GM12878 (cell line): Measurements from ENCODE around the gene POC1B. TPM values are rescaled to one million over a fixed set of nuclear protein-coding genes. Genes with fewer than 3 reads are reported as not detected.

Experiments
- ATAC-seq: fragments of 200-7000 bp; cut with Tn5 transposase; 3 replicates; pipeline ENCODE4 v1.9.1; 2020; ENCODE audit warnings: mild to moderate bottlenecking, moderate library complexity
- BruUV-seq: library from RNA; stranded (reverse); fragments of 400-500 nt; replicated peaks from 2 replicates; lab custom pipeline; 2021; lab: Mats Ljungman, UMichigan
- CTCF ChIA-PET: fragments of 300-600 bp; sonication (Branson Sonifier 250); formaldehyde crosslinking; extraction: SDS; loops from one replicate; lab custom pipeline; 2021; ENCODE audit warnings: inconsistent platforms; lab: Yijun Ruan, JAX
- POLR2A ChIA-PET: fragments of 350-600 bp; formaldehyde crosslinking; extraction: SDS; loops from one replicate; lab custom pipeline; 2021; ENCODE audit warnings: inconsistent platforms; lab: Charles Lee
- RAD21 ChIA-PET: fragments of 300-600 bp; sonication (Branson Sonifier 250); formaldehyde crosslinking; loops from one replicate; lab custom pipeline; 2023; ENCODE audit warnings: antibody characterized with exemption; ENCODE audit not compliant: unreplicated experiment; lab: Charles Lee
- SMC1A ChIA-PET: fragments of 300-600 bp; sonication (Branson Sonifier 250); formaldehyde crosslinking; loops from one replicate; lab custom pipeline; 2023; ENCODE audit not compliant: unreplicated experiment, uncharacterized antibody; lab: Charles Lee
- DNase-seq: peaks from one replicate; pipeline ENCODE4 v3.0.0-alpha.2; 2011; ENCODE audit warnings: low read depth, low spot score
- FAIRE-seq: peaks from 3 replicates; lab custom pipeline; 2011; peaks lifted over from hg19 to GRCh38; lab: Jason Lieb, UNC
- H2AFZ ChIP-seq: 2 replicates; pipeline ENCODE4 v1.6.0; 2011; ENCODE audit warnings: low read depth, low read length, control low read depth; ENCODE audit not compliant: control insufficient read depth
- H3K27ac ChIP-seq: 2 replicates; pipeline ENCODE4 v1.5.1; 2011; ENCODE audit warnings: control low read depth; ENCODE audit not compliant: control insufficient read depth, insufficient read depth
- H3K27me3 ChIP-seq, 2 experiments: replicated peaks in 1 of 2; 2 replicates each; pipeline versions ENCODE4 v1.6.0 to v1.6.1; 2011; ENCODE audit warnings: low read length in 1 of 2; ENCODE audit not compliant: control insufficient read depth in 2 of 2, insufficient read depth in 2 of 2
- H3K36me3 ChIP-seq, 2 experiments: 2 replicates each; pipeline ENCODE4 v1.5.1; 2011; ENCODE audit warnings: low read length in 1 of 2; ENCODE audit not compliant: control insufficient read depth in 2 of 2, insufficient read depth in 2 of 2
- H3K4me1 ChIP-seq: 2 replicates; pipeline ENCODE4 v1.6.1; 2011; ENCODE audit warnings: mild to moderate bottlenecking, low read length, moderate library complexity, mixed read lengths; ENCODE audit not compliant: control insufficient read depth, insufficient read depth
- H3K4me2 ChIP-seq: 2 replicates; pipeline ENCODE4 v1.6.0; 2011; ENCODE audit warnings: control low read depth; ENCODE audit not compliant: control insufficient read depth, insufficient read depth
- H3K4me3 ChIP-seq: fragments of 200-600 bp; sonication (generic); 2 replicates; pipeline ENCODE4 v1.5.1; 2016
- H3K79me2 ChIP-seq: 2 replicates; pipeline ENCODE4 v1.6.0; 2011; ENCODE audit warnings: low read length; ENCODE audit not compliant: control insufficient read depth, insufficient read depth
- H3K9ac ChIP-seq: 2 replicates; pipeline ENCODE4 v1.8.0; 2011; ENCODE audit warnings: low read length, control low read depth, mixed read lengths; ENCODE audit not compliant: control insufficient read depth, insufficient read depth
- H3K9me3 ChIP-seq: replicated peaks from 3 replicates; pipeline ENCODE4 v1.5.1; 2011; ENCODE audit warnings: mild to moderate bottlenecking, low read length; ENCODE audit not compliant: control insufficient read depth, insufficient read depth
- H4K20me1 ChIP-seq: 2 replicates; pipeline ENCODE4 v1.6.0; 2011; ENCODE audit not compliant: control insufficient read depth, insufficient read depth
- BCL3 ChIP-seq: IDR thresholded peaks from 2 replicates; pipeline ENCODE4 v1.6.1; 2011; ENCODE audit warnings: borderline replicate concordance, low read depth, mild to moderate bottlenecking, moderate library complexity, low read length; ENCODE audit not compliant: insufficient read depth, poor library complexity, severe bottlenecking
- BRCA1 ChIP-seq: IDR thresholded peaks from 2 replicates; pipeline ENCODE4 v1.6.1; 2011; ENCODE audit warnings: low read depth, low read length, improper control_type of control experiment
- CHD1 ChIP-seq: IDR thresholded peaks from 2 replicates; pipeline ENCODE4 v1.6.1; 2012; ENCODE audit warnings: low read depth, low read length, improper control_type of control experiment
- DPF2 ChIP-seq: fragments of 450-650 bp; IDR thresholded peaks from 2 replicates; pipeline ENCODE4 v1.6.1; 2017; ENCODE audit warnings: mild to moderate bottlenecking
- GATAD2B ChIP-seq: fragments of 450-650 bp; conservative IDR thresholded peaks from 2 replicates; pipeline ENCODE4 v1.6.1; 2017; ENCODE audit warnings: low read depth, mild to moderate bottlenecking, moderate library complexity
- HCFC1 ChIP-seq: fragments of 150-350 bp; IDR thresholded peaks from 2 replicates; pipeline ENCODE4 v1.6.1; 2014; ENCODE audit warnings: low read length
- MTA2 ChIP-seq: fragments of 450-650 bp; IDR thresholded peaks from 2 replicates; pipeline ENCODE4 v1.6.1; 2016; ENCODE audit warnings: low read depth, mild to moderate bottlenecking, moderate library complexity
- NRF1 ChIP-seq: conservative IDR thresholded peaks from 2 replicates; pipeline ENCODE4 v1.6.1; 2011; ENCODE audit warnings: mild to moderate bottlenecking, low read depth, low read length, improper control_type of control experiment
- RB1 ChIP-seq: fragments of 450-650 bp; formaldehyde crosslinking; IDR thresholded peaks from 2 replicates; pipeline ENCODE4 v1.6.1; 2017; ENCODE audit warnings: mild to moderate bottlenecking, borderline replicate concordance
- SIX5 ChIP-seq: IDR thresholded peaks from 2 replicates; pipeline ENCODE4 v1.6.1; 2011; ENCODE audit warnings: mild to moderate bottlenecking, low read depth, low read length, moderate library complexity; ENCODE audit not compliant: severe bottlenecking
- SMAD1 ChIP-seq: fragments of 450-650 bp; IDR thresholded peaks from 2 replicates; pipeline ENCODE4 v1.6.1; 2018; ENCODE audit warnings: mild to moderate bottlenecking, low read depth; ENCODE audit not compliant: partially characterized antibody
- SPI1 ChIP-seq: IDR thresholded peaks from 2 replicates; pipeline ENCODE4 v1.6.1; 2011; ENCODE audit warnings: low read depth, mild to moderate bottlenecking, low read length, moderate library complexity, borderline replicate concordance; ENCODE audit not compliant: insufficient read depth
- STAT3 ChIP-seq: IDR thresholded peaks from 2 replicates; pipeline ENCODE4 v1.6.1; 2011; ENCODE audit warnings: low read depth, low read length, improper control_type of control experiment
- SUPT20H ChIP-seq: IDR thresholded peaks from 2 replicates; pipeline ENCODE4 v1.6.1; 2011; ENCODE audit warnings: low read depth, mild to moderate bottlenecking, low read length, moderate library complexity, borderline replicate concordance; ENCODE audit not compliant: control insufficient read depth
- ZSCAN29 ChIP-seq: fragments of 450-650 bp; IDR thresholded peaks from 2 replicates; pipeline ENCODE4 v1.6.1; 2017; ENCODE audit warnings: mild to moderate bottlenecking, moderate library complexity
- WGBS: methylation state at CpG from one replicate; pipeline ENCODE4 v1.1.6; 2016; ENCODE audit warnings: low lambda C conversion rate; ENCODE audit not compliant: insufficient replicate concordance, insufficient coverage; ENCODE audit errors: missing lambda C conversion rate; 5-methylcytosine and 5-hydroxymethylcytosine counted together
- in situ Hi-C: fragments of 300-500 bp; cut with MboI; formaldehyde crosslinking; loops from 9 replicates; pipeline ENCODE4 v1.14.3; 2018; ENCODE audit warnings: mixed read lengths
- intact Hi-C: fragments of 100-400 bp; cut with micrococcal nuclease; formaldehyde crosslinking; loops from one replicate; pipeline ENCODE4 v1.14.2; 2022; ENCODE audit not compliant: unreplicated experiment
- polyA plus RNA-seq, 11 experiments: library from polyadenylated mRNA; depleted of rRNA in 4 of 11; unstranded in 6 of 11; stranded (reverse) in 5 of 11; fragments of >200 nt; fragmentation: Nextera tagmentation in 4 of 11; fragmentation: Illumina TruSeq in 1 of 11; extraction: Ambion mirVana in 4 of 11; extraction: Trizol in 1 of 11; gene quantifications; 1 replicate in 1 of 11; 2 replicates in 10 of 11; pipeline versions ENCODE4 v1.2.1 to v1.2.3, GENCODE V29; 2011 to 2016; ENCODE audit warnings: inconsistent platforms in 2 of 11, missing spikeins in 2 of 11, low read depth in 1 of 11
- total RNA-seq, 4 experiments: library from RNA; depleted of rRNA in 3 of 4; stranded (reverse); fragments of >200 nt in 3 of 4; fragmentation: Illumina TruSeq in 1 of 4; extraction: Trizol in 1 of 4; gene quantifications; 2 replicates each; pipeline versions ENCODE4 v1.2.1 to v1.2.3, GENCODE V29; 2013 to 2021
- TF ChIP-seq, protein P1 (sequence below): fragments of 450-650 bp; IDR thresholded peaks from 2 replicates; pipeline ENCODE4 v1.6.1; 2017; ENCODE audit warnings: mild to moderate bottlenecking
- TF ChIP-seq, protein P2 (sequence below): fragments of 450-650 bp; IDR thresholded peaks from 2 replicates; pipeline ENCODE4 v1.6.1; 2016; ENCODE audit warnings: mild to moderate bottlenecking

The POC1B gene
- total and polyA plus RNA-seq, 10 of the 15 experiments (the other 5 are each of a cell fraction or from before 2014, with no cell fraction given): 4.4 to 17.8 (median 11.3) TPM

GRCh38 chr12:89475203-89475990, 50.5 kb downstream of the POC1B start (continued):
- no peak for TF ChIP-seq SIX5
- TF ChIP-seq NRF1: no peak
- no peak for TF ChIP-seq SMAD1
- TF ChIP-seq SUPT20H: no peak
- TF ChIP-seq, protein P1, sequence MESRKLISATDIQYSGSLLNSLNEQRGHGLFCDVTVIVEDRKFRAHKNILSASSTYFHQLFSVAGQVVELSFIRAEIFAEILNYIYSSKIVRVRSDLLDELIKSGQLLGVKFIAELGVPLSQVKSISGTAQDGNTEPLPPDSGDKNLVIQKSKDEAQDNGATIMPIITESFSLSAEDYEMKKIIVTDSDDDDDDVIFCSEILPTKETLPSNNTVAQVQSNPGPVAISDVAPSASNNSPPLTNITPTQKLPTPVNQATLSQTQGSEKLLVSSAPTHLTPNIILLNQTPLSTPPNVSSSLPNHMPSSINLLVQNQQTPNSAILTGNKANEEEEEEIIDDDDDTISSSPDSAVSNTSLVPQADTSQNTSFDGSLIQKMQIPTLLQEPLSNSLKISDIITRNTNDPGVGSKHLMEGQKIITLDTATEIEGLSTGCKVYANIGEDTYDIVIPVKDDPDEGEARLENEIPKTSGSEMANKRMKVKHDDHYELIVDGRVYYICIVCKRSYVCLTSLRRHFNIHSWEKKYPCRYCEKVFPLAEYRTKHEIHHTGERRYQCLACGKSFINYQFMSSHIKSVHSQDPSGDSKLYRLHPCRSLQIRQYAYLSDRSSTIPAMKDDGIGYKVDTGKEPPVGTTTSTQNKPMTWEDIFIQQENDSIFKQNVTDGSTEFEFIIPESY: no peak
- no peak for TF ChIP-seq CHD1
- TF ChIP-seq STAT3: no peak

GRCh38 chr12:89474615-89475014, 51.2 kb downstream of the POC1B start:
- intact Hi-C loops: loop anchor here (10.0 kb wide), 1 partner anchor 1380 kb away; no protein-coding TSS in a partner anchor
- Histone ChIP-seq H2AFZ (no peak overlapping the region), H3K9ac (no peak overlapping the region), H3K4me3 (no peak overlapping the region), H3K4me2 (no peak overlapping the region), H3K4me1 (peaks cover 15% of the 10 kb centered on the region), H3K27ac (no peak overlapping the region), H3K27me3 (no peaks in the 10 kb centered on the region), H3K9me3 (no peaks in the 10 kb centered on the region), H3K36me3 (no peaks in the 10 kb centered on the region), H4K20me1 (no peaks in the 10 kb centered on the region), H3K79me2 (no peaks in the 10 kb centered on the region)
- FAIRE-seq (no peak), DNase-seq (no peak), ATAC-seq (no peak; the same call in 1 of the 3 replicates)
- ChIA-PET RAD21 (no interaction called here), SMC1A (no interaction called here), POLR2A (interaction anchor here (1.3 kb wide), 1 partner anchor 53 kb away, joined by 3 read pairs; no protein-coding TSS in a partner anchor), CTCF (interaction anchor here (0.6 to 1.3 kb wide), 5 partner anchors 8 to 437 kb away, joined by 3 to 6 read pairs (median 3); partner anchors contain the start of gene GALNT4)
- in situ Hi-C loops: loop anchor here (5.0 kb wide), 1 partner anchor 53 kb away; the partner anchor contains the start of gene POC1B
- no TSS peak for BruUV-seq
- 33% methylated on average over 1 of the region's 1 CpG for WGBS
- TF ChIP-seq RB1 (no peak), BCL3 (no peak), SPI1 (no peak), GATAD2B (no peak), MTA2 (no peak), HCFC1 (no peak), BRCA1 (no peak), ZSCAN29 (no peak), DPF2 (no peak)
- TF ChIP-seq, protein P2, sequence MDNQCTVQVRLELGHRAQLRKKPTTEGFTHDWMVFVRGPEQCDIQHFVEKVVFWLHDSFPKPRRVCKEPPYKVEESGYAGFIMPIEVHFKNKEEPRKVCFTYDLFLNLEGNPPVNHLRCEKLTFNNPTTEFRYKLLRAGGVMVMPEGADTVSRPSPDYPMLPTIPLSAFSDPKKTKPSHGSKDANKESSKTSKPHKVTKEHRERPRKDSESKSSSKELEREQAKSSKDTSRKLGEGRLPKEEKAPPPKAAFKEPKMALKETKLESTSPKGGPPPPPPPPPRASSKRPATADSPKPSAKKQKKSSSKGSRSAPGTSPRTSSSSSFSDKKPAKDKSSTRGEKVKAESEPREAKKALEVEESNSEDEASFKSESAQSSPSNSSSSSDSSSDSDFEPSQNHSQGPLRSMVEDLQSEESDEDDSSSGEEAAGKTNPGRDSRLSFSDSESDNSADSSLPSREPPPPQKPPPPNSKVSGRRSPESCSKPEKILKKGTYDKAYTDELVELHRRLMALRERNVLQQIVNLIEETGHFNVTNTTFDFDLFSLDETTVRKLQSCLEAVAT: no peak
